B cell (primary cell): Measurements from ENCODE around the gene SOCS4. TPM values are rescaled to one million over a fixed set of nuclear protein-coding genes. Genes with fewer than 3 reads are reported as not detected.

Experiments
- ATAC-seq: fragments of 200-7000 bp; cut with Tn5 transposase; one replicate; pipeline ENCODE4 v1.10.0; 2021; ENCODE audit warnings: low read depth, mild to moderate bottlenecking, moderate number of reproducible peaks, moderate library complexity
- CTCF ChIA-PET: fragments of 350-600 bp; sonication (Branson Sonifier 250); formaldehyde crosslinking; loops from one replicate; lab custom pipeline; 2021; ENCODE audit warnings: antibody characterized with exemption, inconsistent platforms; lab: Charles Lee
- POLR2A ChIA-PET: fragments of 350-600 bp; sonication (Branson Sonifier 250); formaldehyde crosslinking; loops from one replicate; lab custom pipeline; 2021; ENCODE audit warnings: antibody characterized with exemption; lab: Charles Lee
- DNase-seq: peaks from one replicate; pipeline ENCODE4 v3.0.0; 2013
- H2AFZ ChIP-seq: 2 replicates; pipeline ENCODE4 v1.6.1; 2012; ENCODE audit warnings: mild to moderate bottlenecking, low read depth, low read length; ENCODE audit not compliant: insufficient read depth, poor library complexity, severe bottlenecking
- H3K27ac ChIP-seq, 2 donors: 1 replicate in 1 of 2; 2 replicates in 1 of 2; pipeline ENCODE4 v1.5.1; 2012 to 2013; ENCODE audit warnings: low read length in 2 of 2, mild to moderate bottlenecking in 2 of 2, moderate library complexity in 1 of 2
- H3K27me3 ChIP-seq, 4 experiments: fragments of 200-600 bp in 1 of 4; sonication (generic) in 1 of 4; replicated peaks in 1 of 4; 1 replicate in 2 of 4; 2 replicates in 2 of 4; pipeline versions ENCODE4 v1.6.1 to v1.7.0; 2013 to 2016; ENCODE audit warnings: low read length in 3 of 4, mild to moderate bottlenecking in 2 of 4, mixed read lengths in 1 of 4, moderate library complexity in 1 of 4; ENCODE audit not compliant: insufficient read depth in 4 of 4, control insufficient read depth in 3 of 4; ENCODE audit errors: control extremely low read depth in 1 of 4
- H3K36me3 ChIP-seq, 2 experiments: replicated peaks in 1 of 2; 1 replicate in 1 of 2; 2 replicates in 1 of 2; pipeline versions ENCODE4 v1.6.1 to v1.7.1; 2013; ENCODE audit warnings: low read length in 1 of 2; ENCODE audit not compliant: insufficient read depth in 2 of 2, control insufficient read depth in 1 of 2; ENCODE audit errors: control extremely low read depth in 1 of 2, extremely low read depth in 1 of 2
- H3K4me1 ChIP-seq, 2 donors: fragments of 200-600 bp in 1 of 2; sonication (generic) in 1 of 2; 1 replicate in 1 of 2; 2 replicates in 1 of 2; pipeline versions ENCODE4 v1.5.1 to v1.6.1; 2013 to 2017; ENCODE audit warnings: low read length in 2 of 2; ENCODE audit not compliant: control insufficient read depth in 2 of 2, insufficient read depth in 2 of 2
- H3K4me2 ChIP-seq: replicated peaks from 2 replicates; pipeline ENCODE3; 2012; ENCODE audit warnings: mild to moderate bottlenecking, low read depth, low read length; ENCODE audit not compliant: poor library complexity, severe bottlenecking
- H3K4me3 ChIP-seq, 5 experiments: fragments of 200-600 bp in 1 of 5; sonication (generic) in 1 of 5; 1 replicate in 3 of 5; 2 replicates in 2 of 5; pipeline versions ENCODE4 v1.5.1 to v1.7.0; 2011 to 2016; ENCODE audit warnings: low read length in 4 of 5, mild to moderate bottlenecking in 4 of 5, low read depth in 2 of 5, control low read depth in 1 of 5, moderate library complexity in 1 of 5; ENCODE audit not compliant: insufficient read depth in 1 of 5; ENCODE audit errors: control extremely low read depth in 1 of 5, extremely low read depth in 1 of 5
- H3K79me2 ChIP-seq: fragments of 200-600 bp; sonication (generic); one replicate; pipeline ENCODE4 v1.6.0; 2016; ENCODE audit warnings: low read length; ENCODE audit not compliant: control insufficient read depth, insufficient read depth
- H3K9ac ChIP-seq: fragments of 200-600 bp; sonication (generic); 2 replicates; pipeline ENCODE4 v1.6.1; 2017; ENCODE audit warnings: mild to moderate bottlenecking, low read length, moderate library complexity
- H3K9me3 ChIP-seq, 3 donors: one replicate each; pipeline versions ENCODE4 v1.6.1 to v1.7.1; 2013; ENCODE audit warnings: low read length in 2 of 3; ENCODE audit not compliant: control insufficient read depth in 2 of 3, insufficient read depth in 1 of 3; ENCODE audit errors: control extremely low read depth in 1 of 3
- H4K20me1 ChIP-seq: 2 replicates; pipeline ENCODE4 v1.6.0; 2012; ENCODE audit warnings: mild to moderate bottlenecking, low read length; ENCODE audit not compliant: insufficient read depth, control insufficient read depth, poor library complexity, severe bottlenecking
- H3K27ac Mint-ChIP-seq: one replicate; pipeline ENCODE4 v1.8.0; 2021; ENCODE audit warnings: mixed read lengths
- H3K27me3 Mint-ChIP-seq: one replicate; pipeline ENCODE4 v1.8.0; 2021; ENCODE audit warnings: mixed read lengths
- H3K4me1 Mint-ChIP-seq: one replicate; pipeline ENCODE4 v1.8.0; 2021; ENCODE audit warnings: mixed read lengths
- H3K4me3 Mint-ChIP-seq: one replicate; pipeline ENCODE4 v1.8.0; 2021; ENCODE audit warnings: mixed read lengths
- H3K9me3 Mint-ChIP-seq: one replicate; pipeline ENCODE4 v1.8.0; 2022; ENCODE audit warnings: mixed read lengths; ENCODE audit not compliant: insufficient read depth
- CTCF ChIP-seq: fragments of 200-600 bp; IDR thresholded peaks from one replicate; pipeline ENCODE4 v1.8.0; 2022; ENCODE audit warnings: antibody characterized with exemption, mild to moderate bottlenecking
- EZH2 ChIP-seq: IDR thresholded peaks from 2 replicates; pipeline ENCODE4 v1.6.1; 2012; ENCODE audit warnings: borderline replicate concordance, low read depth, mild to moderate bottlenecking, moderate library complexity, low read length; ENCODE audit not compliant: insufficient read depth, poor library complexity, severe bottlenecking
- WGBS: methylation state at CpG from one replicate; pipeline ENCODE4 v1.1.5; 2013; ENCODE audit warnings: missing lambda C conversion rate; ENCODE audit not compliant: insufficient coverage; 5-methylcytosine and 5-hydroxymethylcytosine counted together
- intact Hi-C: fragments of 100-400 bp; cut with micrococcal nuclease; formaldehyde crosslinking; loops from one replicate; pipeline ENCODE4 v1.10.0; 2022
- polyA plus RNA-seq: library from polyadenylated mRNA; depleted of rRNA; stranded (reverse); fragments of >200 nt; gene quantifications from 2 replicates; pipeline ENCODE4 v1.2.3, GENCODE V29; 2012
- total RNA-seq, 2 donors: library from RNA; stranded (reverse); fragments of 120-200 nt in 1 of 2; gene quantifications; 1 replicate in 1 of 2; 2 replicates in 1 of 2; pipeline versions ENCODE4 v1.2.3 to v1.2.4, GENCODE V29; 2013 to 2022

The SOCS4 gene
- total and polyA plus RNA-seq, 2 donors (not counting 1 experiment from before 2014, with no cell fraction given) = 4.7 to 26.3 TPM

DNA sequence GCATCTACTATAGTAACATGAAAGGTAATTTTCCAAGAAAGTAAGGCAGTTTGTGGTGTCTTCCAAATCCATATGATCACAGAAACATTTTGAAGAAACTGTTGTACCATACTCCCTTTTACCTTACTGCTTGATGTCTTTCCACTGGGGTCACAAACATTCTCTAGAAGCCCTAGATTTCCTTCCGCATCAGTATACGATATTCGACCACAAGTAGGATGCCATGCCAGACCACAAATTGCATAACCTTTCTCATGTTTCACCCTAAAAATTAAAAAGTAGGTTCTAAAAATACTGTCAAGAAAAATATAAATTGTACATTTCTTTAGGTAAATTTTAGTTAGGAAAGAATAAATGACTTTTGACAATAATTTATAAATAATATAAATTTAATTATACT lies 26.7 kb upstream of the SOCS4 start:
- Mint-ChIP-seq H3K4me1 (no peaks in the 10 kb centered on the region), H3K4me3 (no peak overlapping the region), H3K27ac (no peak overlapping the region), H3K9me3 (no peaks in the 10 kb centered on the region), H3K27me3 (no peaks in the 10 kb centered on the region)
- DNase-seq (no peak), ATAC-seq (no peak)
- no peak overlapping the region for H3K4me3 ChIP-seq
- WGBS = 39% methylated on average over 3 of the region's 3 CpGs
- H3K4me2 ChIP-seq = no peak overlapping the region
- H3K36me3 ChIP-seq = no peaks in the 10 kb centered on the region
- H3K79me2 ChIP-seq = no peaks in the 10 kb centered on the region
- POLR2A ChIA-PET = no interaction called here
- H4K20me1 ChIP-seq = no peaks in the 10 kb centered on the region
- intact Hi-C loops = no loop called here
- TF ChIP-seq CTCF (no peak), EZH2 (no peak)
- CTCF ChIA-PET = no interaction called here
- H3K4me1 ChIP-seq = no peaks in the 10 kb centered on the region
- H2AFZ ChIP-seq = no peak overlapping the region
- H3K27ac ChIP-seq = no peak overlapping the region
- no peak overlapping the region for H3K9ac ChIP-seq
- H3K9me3 ChIP-seq = no peaks in the 10 kb centered on the region
- no peaks in the 10 kb centered on the region for H3K27me3 ChIP-seq

DNA sequence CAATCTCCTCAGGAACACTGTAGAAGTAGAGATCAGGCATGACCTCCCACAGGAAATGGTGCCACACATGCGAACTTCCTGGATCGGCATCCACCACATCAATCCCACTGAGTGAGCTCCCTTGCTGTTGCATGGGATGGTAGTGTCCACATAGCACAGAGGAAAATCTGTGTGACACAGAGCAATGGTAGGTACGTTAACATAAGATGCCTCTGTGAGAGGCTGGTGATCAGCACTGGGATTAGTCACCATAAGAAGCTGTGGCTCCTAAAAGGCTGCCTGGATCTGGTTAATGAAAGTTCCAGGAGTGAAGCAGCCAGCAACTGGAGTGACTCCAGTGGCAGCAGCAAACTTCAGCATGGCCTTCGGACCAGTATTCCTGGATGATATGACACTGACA lies 22.0 kb upstream of the SOCS4 start:
- no peak for TF ChIP-seq CTCF

More for the DNA sequence above, 22.0 kb upstream of the SOCS4 start:
- Histone ChIP-seq H3K9ac (no peak overlapping the region), H3K4me3 (no peak overlapping the region), H3K4me2 (no peak overlapping the region), H3K27ac (no peak overlapping the region), H4K20me1 (no peaks in the 10 kb centered on the region), H3K4me1 (no peaks in the 10 kb centered on the region), H3K79me2 (no peaks in the 10 kb centered on the region), H3K36me3 (no peaks in the 10 kb centered on the region), H3K27me3 (no peaks in the 10 kb centered on the region), H3K9me3 (no peaks in the 10 kb centered on the region), H2AFZ (no peak overlapping the region)
- intact Hi-C loops = no loop called here
- H3K4me1 Mint-ChIP-seq = no peaks in the 10 kb centered on the region
- DNase-seq (no peak), ATAC-seq (no peak)
- ChIA-PET CTCF (no interaction called here), POLR2A (no interaction called here)
- WGBS = 92% methylated on average over 2 of the region's 4 CpGs
- no peak overlapping the region for H3K4me3 Mint-ChIP-seq
- H3K9me3 Mint-ChIP-seq = no peaks in the 10 kb centered on the region
- no peaks in the 10 kb centered on the region for H3K27me3 Mint-ChIP-seq
- no peak overlapping the region for H3K27ac Mint-ChIP-seq
